HepG2 (cell line): ENCODE data around the gene ANKRD29. TPM values are rescaled to one million over a fixed set of nuclear protein-coding genes. Genes with fewer than 3 reads are reported as not detected.

Experiments
- AFF4 ChIP-seq: sonication (generic); formaldehyde crosslinking; IDR thresholded peaks from 2 replicates; pipeline ENCODE4 v1.4.0; 2020; ENCODE audit warnings: missing genetic modification reagents
- CREB1 ChIP-seq, 2 experiments: fragments of 450-650 bp in 1 of 2; IDR thresholded peaks; 2 replicates each; pipeline ENCODE4 v1.6.1; 2016 to 2017; ENCODE audit warnings: control low read depth in 1 of 2, mild to moderate bottlenecking in 1 of 2, missing compliant biosample characterization in 1 of 2, missing genetic modification characterization in 1 of 2
- ESRRA ChIP-seq: sonication (generic); formaldehyde crosslinking; IDR thresholded peaks from 2 replicates; pipeline ENCODE4 v1.5.1; 2020; ENCODE audit warnings: mild to moderate bottlenecking, low read depth, missing genetic modification reagents
- FIP1L1 ChIP-seq: fragments of 200-400 bp; formaldehyde crosslinking; IDR thresholded peaks from 2 replicates; pipeline ENCODE4 v1.6.1; 2018; ENCODE audit warnings: low read depth, mild to moderate bottlenecking, low read length, moderate library complexity, borderline replicate concordance; ENCODE audit not compliant: insufficient read depth
- HNF4A ChIP-seq: sonication (generic); formaldehyde crosslinking; IDR thresholded peaks from 2 replicates; pipeline ENCODE4 v1.4.0; 2020; ENCODE audit warnings: missing genetic modification reagents
- PBX3 ChIP-seq: sonication (generic); formaldehyde crosslinking; IDR thresholded peaks from 2 replicates; pipeline ENCODE4 v1.8.1; 2023; ENCODE audit warnings: missing genetic modification reagents, inconsistent platforms, borderline replicate concordance
- PHF21A ChIP-seq: sonication (generic); formaldehyde crosslinking; IDR thresholded peaks from 2 replicates; pipeline ENCODE4 v1.5.0; 2020; ENCODE audit warnings: mild to moderate bottlenecking, missing genetic modification reagents
- RARA ChIP-seq: IDR thresholded peaks from 2 replicates; pipeline ENCODE4 v1.6.1; 2016; ENCODE audit warnings: missing genetic modification reagents, missing compliant biosample characterization
- RBFOX2 ChIP-seq: fragments of 200-400 bp; formaldehyde crosslinking; IDR thresholded peaks from 2 replicates; pipeline ENCODE4 v1.6.1; 2017; ENCODE audit warnings: low read depth, mild to moderate bottlenecking, low read length
- RXRB ChIP-seq: IDR thresholded peaks from 2 replicates; pipeline ENCODE4 v1.6.1; 2016; ENCODE audit warnings: borderline replicate concordance, missing genetic modification reagents, missing compliant biosample characterization
- TBP ChIP-seq: sonication (generic); formaldehyde crosslinking; IDR thresholded peaks from 2 replicates; pipeline ENCODE4 v1.5.0; 2020; ENCODE audit warnings: missing genetic modification reagents
- TCF12 ChIP-seq, 2 experiments: fragments of 450-650 bp in 1 of 2; sonication (generic) in 1 of 2; formaldehyde crosslinking in 1 of 2; IDR thresholded peaks; 2 replicates each; pipeline versions ENCODE4 v1.6.1 to v1.8.0; 2017 to 2022; ENCODE audit warnings: antibody characterized with exemption in 1 of 2, mild to moderate bottlenecking in 1 of 2, missing genetic modification reagents in 1 of 2, moderate library complexity in 1 of 2
- ZBTB42 ChIP-seq: sonication (generic); formaldehyde crosslinking; IDR thresholded peaks from 2 replicates; pipeline ENCODE4 v1.5.0; 2020; ENCODE audit warnings: mild to moderate bottlenecking, missing genetic modification reagents
- ZFP36L2 ChIP-seq: sonication (generic); formaldehyde crosslinking; IDR thresholded peaks from 2 replicates; pipeline ENCODE4 v1.4.0; 2020; ENCODE audit warnings: missing genetic modification reagents
- ZNF264 ChIP-seq: sonication (generic); formaldehyde crosslinking; IDR thresholded peaks from 2 replicates; pipeline ENCODE4 v1.4.0; 2020; ENCODE audit warnings: missing genetic modification reagents
- ZNF292 ChIP-seq: sonication (generic); formaldehyde crosslinking; IDR thresholded peaks from 2 replicates; pipeline ENCODE4 v1.8.1; 2022; ENCODE audit warnings: mild to moderate bottlenecking, low read depth, missing genetic modification reagents, borderline replicate concordance
- ZNF572 ChIP-seq: sonication (generic); formaldehyde crosslinking; IDR thresholded peaks from 2 replicates; pipeline ENCODE4 v1.5.1; 2020; ENCODE audit warnings: mild to moderate bottlenecking, missing genetic modification reagents
- ZNF720 ChIP-seq: sonication (generic); formaldehyde crosslinking; IDR thresholded peaks from 2 replicates; pipeline ENCODE4 v1.4.0; 2020; ENCODE audit warnings: missing genetic modification reagents
- ZNF724P ChIP-seq: sonication (generic); formaldehyde crosslinking; IDR thresholded peaks from 2 replicates; pipeline ENCODE4 v1.8.0; 2022; ENCODE audit warnings: missing genetic modification reagents, borderline replicate concordance
- ZNF747 ChIP-seq: sonication (generic); formaldehyde crosslinking; IDR thresholded peaks from 2 replicates; pipeline ENCODE4 v1.8.1; 2023; ENCODE audit warnings: missing genetic modification reagents, mild to moderate bottlenecking, borderline replicate concordance
- ZNF768 ChIP-seq: sonication (generic); formaldehyde crosslinking; IDR thresholded peaks from 2 replicates; pipeline ENCODE4 v1.4.0; 2020; ENCODE audit warnings: missing genetic modification reagents
- ZNF790 ChIP-seq: sonication (generic); formaldehyde crosslinking; IDR thresholded peaks from 2 replicates; pipeline ENCODE4 v1.8.0; 2022; ENCODE audit warnings: missing genetic modification reagents, mild to moderate bottlenecking, borderline replicate concordance
- ZNF792 ChIP-seq: IDR thresholded peaks from 2 replicates; pipeline ENCODE4 v1.6.1; 2016
- ZNF839 ChIP-seq: sonication (generic); formaldehyde crosslinking; IDR thresholded peaks from 2 replicates; pipeline ENCODE4 v1.4.0; 2020; ENCODE audit warnings: missing genetic modification reagents, mild to moderate bottlenecking, borderline replicate concordance
- polyA plus RNA-seq, 8 experiments: library from polyadenylated mRNA; depleted of rRNA in 3 of 8; stranded (reverse) in 7 of 8; unstranded in 1 of 8; fragments of >200 nt; fragmentation: Illumina TruSeq in 4 of 8; extraction: Trizol in 4 of 8; gene quantifications; 2 replicates each; pipeline versions ENCODE4 v1.2.1 to v1.2.3, GENCODE V29; 2011 to 2016; ENCODE audit warnings: low read depth in 4 of 8, missing spikeins in 1 of 8, mixed read lengths in 1 of 8; ENCODE audit not compliant: insufficient read depth in 1 of 8
- total RNA-seq, 5 experiments: library from RNA; depleted of rRNA; stranded (reverse); fragments of >200 nt; fragmentation: Illumina TruSeq; extraction: Trizol; gene quantifications; 2 replicates each; pipeline ENCODE4 v1.2.3, GENCODE V29; 2016; ENCODE audit warnings: low read depth in 1 of 5

The ANKRD29 gene
- total and polyA plus RNA-seq, 2 of the 13 experiments (the other 11 are each of a cell fraction or from before 2014, with no cell fraction given), result not detected

DNA sequence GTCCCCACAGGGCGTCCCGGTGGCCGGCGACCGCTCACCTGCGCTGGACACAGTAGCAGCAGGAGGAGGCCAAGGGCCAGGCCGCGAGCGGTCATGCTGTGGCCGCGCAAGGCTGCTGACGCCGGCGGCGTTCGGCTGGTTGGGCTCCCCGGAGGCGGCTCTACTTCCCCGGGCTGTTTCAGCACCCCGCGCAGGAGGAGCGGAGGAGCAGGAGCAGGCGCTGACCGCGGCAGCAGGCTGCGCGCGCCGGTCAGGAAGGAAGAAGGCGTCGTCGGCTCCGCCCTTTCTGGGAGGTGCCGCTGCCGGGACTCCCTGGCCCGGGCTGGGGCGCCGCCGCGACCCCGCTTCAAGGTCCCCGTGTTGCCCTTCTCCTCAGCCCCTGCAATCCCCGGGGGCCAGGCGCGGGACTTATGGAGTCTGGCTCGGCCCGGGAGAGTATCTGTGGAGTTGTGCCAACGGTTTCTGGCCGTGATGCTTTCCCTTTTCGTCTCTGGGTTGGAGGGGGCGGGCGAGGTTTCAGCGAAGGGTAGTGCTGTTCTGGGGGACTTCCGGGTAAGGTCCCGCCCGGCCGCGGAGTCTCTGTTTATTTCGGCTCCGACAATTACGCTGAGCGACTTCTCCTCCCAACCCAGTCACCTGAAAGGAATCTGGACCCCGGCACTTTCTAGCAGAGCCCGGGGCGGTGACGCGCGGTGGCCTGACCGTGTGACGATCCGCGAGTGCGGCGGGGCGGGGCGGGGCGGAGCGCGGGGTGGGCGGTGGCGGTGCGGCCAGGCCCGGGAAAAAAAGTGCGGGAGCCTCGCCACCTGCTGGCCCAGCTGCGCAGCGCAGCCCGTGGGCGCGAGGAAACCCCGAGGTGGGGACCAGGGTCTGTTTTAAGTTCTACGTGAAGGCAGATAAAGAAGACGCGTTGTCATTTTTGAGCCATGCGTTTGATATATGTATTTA, 76.2 kb downstream of the ANKRD29 start, which contains the start of gene NPC1 (continued):
- no peak; the same call in 1 of the 2 replicates for TF ChIP-seq ZNF747 (CRISPR knock-in tag)
- TF ChIP-seq ZNF839 (CRISPR knock-in tag), result no peak; the same call in 1 of the 2 replicates
- peak; percentile 67; the same call in 1 of the 2 replicates for TF ChIP-seq ZNF264 (CRISPR knock-in tag)
- TF ChIP-seq ZNF720 (CRISPR knock-in tag), result no peak
- 0 out of 2 replicates have a peak, but pooled peaks have one; percentile 36 for TF ChIP-seq ZBTB42 (CRISPR knock-in tag)
- peak; percentile 36 for TF ChIP-seq RARA (CRISPR knock-in tag)
- peak; percentile 75 for TF ChIP-seq CREB1 (IDR thresholded peaks at IDR 0.05)
- peak; percentile 76 for TF ChIP-seq CREB1 (CRISPR knock-in tag; IDR thresholded peaks at IDR 0.05)
- peak; percentile 69 for TF ChIP-seq HNF4A (CRISPR knock-in tag)
- peak; percentile 52; the same call in 1 of the 2 replicates for TF ChIP-seq ESRRA (CRISPR knock-in tag)
- 0 out of 2 replicates have a peak, but pooled peaks have one; percentile 54 for TF ChIP-seq ZNF572
- peak; percentile 85 for TF ChIP-seq PHF21A
- TF ChIP-seq ZNF790 (CRISPR knock-in tag), result no peak; the same call in 1 of the 2 replicates
- no peak; the same call in 1 of the 2 replicates for TF ChIP-seq TBP (CRISPR knock-in tag)
- peak; percentile 16; the same call in 1 of the 2 replicates for TF ChIP-seq RXRB (CRISPR knock-in tag)
- no peak; the same call in 1 of the 2 replicates for TF ChIP-seq ZNF724P
- TF ChIP-seq ZFP36L2 (CRISPR knock-in tag), result no peak
- TF ChIP-seq FIP1L1, result no peak
- peak; percentile 9; the same call in 1 of the 2 replicates for TF ChIP-seq ZNF768 (CRISPR knock-in tag)
- no peak for TF ChIP-seq PBX3 (CRISPR knock-in tag)
- peak; percentile 68; the same call in 1 of the 2 replicates for TF ChIP-seq AFF4 (CRISPR knock-in tag)
- TF ChIP-seq TCF12 (IDR thresholded peaks at IDR 0.05), result no peak
- TF ChIP-seq TCF12 (CRISPR knock-in tag; IDR thresholded peaks at IDR 0.05), result no peak
- TF ChIP-seq ZNF292 (CRISPR knock-in tag), result no peak
- peak; percentile 99 for TF ChIP-seq RBFOX2
- TF ChIP-seq ZNF792 (CRISPR knock-in tag), result no peak
